H7 (cell line): ENCODE results near the gene CAPN11. TPM values are rescaled to one million over a fixed set of nuclear protein-coding genes. Genes with fewer than 3 reads are reported as not detected.
"Not testable (repeated sequence)": the region's sequence is repeated elsewhere in the genome, so short reads cannot be mapped to it uniquely, and the experiment has no call there.

Experiments
- DNase-seq: peaks from one replicate; pipeline ENCODE4 v3.0.0; 2012
- H3K27me3 ChIP-seq: 2 replicates; pipeline ENCODE4 v1.6.0; 2011; ENCODE audit warnings: mild to moderate bottlenecking, low read length; ENCODE audit not compliant: control insufficient read depth, insufficient read depth
- H3K36me3 ChIP-seq: replicated peaks from 2 replicates; pipeline ENCODE4 v1.5.1; 2011; ENCODE audit warnings: low read length; ENCODE audit not compliant: control insufficient read depth, insufficient read depth
- H3K4me3 ChIP-seq: 2 replicates; pipeline ENCODE4 v1.5.1; 2011; ENCODE audit warnings: low read depth, mild to moderate bottlenecking, control low read depth, low read length, moderate library complexity; ENCODE audit not compliant: insufficient read depth
- total RNA-seq: library from RNA; depleted of rRNA; stranded (reverse); fragments of >200 nt; shearing (Covaris generic); gene quantifications from 2 replicates; pipeline ENCODE4 v1.2.3, GENCODE V29; 2014; rRNA removed

Gene CAPN11
- total RNA-seq, 1 experiment from 2014 or later = 1.0 TPM

- H3K4me3 ChIP-seq = no peak overlapping the region
Measured at GRCh38 chr6:44226368-44227147, 67.9 kb downstream of the CAPN11 start.

DNA sequence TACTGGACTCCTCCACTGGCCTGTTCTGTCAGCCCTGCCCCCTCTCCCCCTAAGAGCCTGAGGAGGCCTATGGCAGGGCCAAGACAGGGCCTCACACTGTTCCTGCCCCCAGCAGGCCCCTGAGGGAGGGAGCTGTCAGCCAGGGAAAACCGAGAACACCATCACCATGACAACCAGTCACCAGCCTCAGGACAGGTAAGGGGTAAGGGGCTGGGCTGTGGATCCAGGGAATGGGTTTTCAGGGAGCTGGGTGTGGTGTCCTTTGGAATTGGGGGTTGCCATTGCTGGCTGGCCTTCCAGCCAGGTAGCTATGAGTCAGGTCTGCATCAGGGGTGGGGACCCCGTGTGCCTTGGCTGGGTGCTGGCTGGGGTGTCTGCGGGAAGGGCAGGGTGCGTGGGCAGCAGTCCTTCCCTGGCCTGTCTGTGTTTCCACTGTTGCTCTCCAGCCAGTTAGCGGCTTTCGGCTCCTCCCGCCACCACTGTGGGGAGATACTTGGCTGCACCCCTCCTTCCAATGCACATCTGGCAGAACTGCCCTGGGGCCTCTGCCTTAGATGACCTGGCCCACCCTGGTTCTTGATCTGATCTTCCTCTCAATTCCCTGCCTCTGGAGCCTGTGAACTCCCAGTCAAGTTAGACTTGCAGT lies 68.7 kb downstream of the CAPN11 start:
- Histone ChIP-seq H3K4me3 (no peak overlapping the region), H3K36me3 (peaks cover 25% of the 10 kb centered on the region), H3K27me3 (no peaks in the 10 kb centered on the region)
- peak; percentile 85 for DNase-seq

More at GRCh38 chr6:44226368-44227147, 67.9 kb downstream of the CAPN11 start:
- no peaks in the 10 kb centered on the region for H3K27me3 ChIP-seq
- peak; percentile 61 for DNase-seq
- H3K36me3 ChIP-seq = peaks cover 20% of the 10 kb centered on the region

GRCh38 chr6:44228031-44228430 lies 69.4 kb downstream of the CAPN11 start:
- H3K4me3 ChIP-seq = no peak overlapping the region
- peak; percentile 27 for DNase-seq
- no peaks in the 10 kb centered on the region for H3K27me3 ChIP-seq
- H3K36me3 ChIP-seq = peaks cover 30% of the 10 kb centered on the region

GRCh38 chr6:44228433-44228832 lies 69.8 kb downstream of the CAPN11 start:
- Histone ChIP-seq H3K4me3 (no peak overlapping the region), H3K27me3 (no peaks in the 10 kb centered on the region), H3K36me3 (peaks cover 34% of the 10 kb centered on the region)
- peak; percentile 19 for DNase-seq

DNA sequence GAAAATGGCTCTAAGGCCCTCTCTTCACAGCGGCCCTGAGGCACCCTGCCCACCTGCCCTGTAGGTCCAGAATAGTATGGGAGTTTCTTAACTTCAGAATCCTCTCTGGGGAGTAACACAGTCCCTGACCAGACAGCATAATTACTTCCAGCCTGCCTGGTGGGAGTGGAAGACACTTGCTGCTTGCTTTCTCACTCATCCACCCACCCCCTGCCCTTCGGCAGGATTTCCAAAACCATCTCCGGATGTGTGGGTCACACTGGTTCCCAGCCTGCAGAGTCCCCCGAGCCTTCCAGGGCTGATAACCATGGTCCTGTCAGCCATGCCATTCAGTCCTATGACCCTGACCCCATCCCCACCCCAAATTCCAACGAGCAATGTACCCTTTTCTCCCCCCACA lies 70.2 kb downstream of the CAPN11 start:
- peaks cover 36% of the 10 kb centered on the region for H3K36me3 ChIP-seq
- no peaks in the 10 kb centered on the region for H3K27me3 ChIP-seq
- no peak for DNase-seq

DNA sequence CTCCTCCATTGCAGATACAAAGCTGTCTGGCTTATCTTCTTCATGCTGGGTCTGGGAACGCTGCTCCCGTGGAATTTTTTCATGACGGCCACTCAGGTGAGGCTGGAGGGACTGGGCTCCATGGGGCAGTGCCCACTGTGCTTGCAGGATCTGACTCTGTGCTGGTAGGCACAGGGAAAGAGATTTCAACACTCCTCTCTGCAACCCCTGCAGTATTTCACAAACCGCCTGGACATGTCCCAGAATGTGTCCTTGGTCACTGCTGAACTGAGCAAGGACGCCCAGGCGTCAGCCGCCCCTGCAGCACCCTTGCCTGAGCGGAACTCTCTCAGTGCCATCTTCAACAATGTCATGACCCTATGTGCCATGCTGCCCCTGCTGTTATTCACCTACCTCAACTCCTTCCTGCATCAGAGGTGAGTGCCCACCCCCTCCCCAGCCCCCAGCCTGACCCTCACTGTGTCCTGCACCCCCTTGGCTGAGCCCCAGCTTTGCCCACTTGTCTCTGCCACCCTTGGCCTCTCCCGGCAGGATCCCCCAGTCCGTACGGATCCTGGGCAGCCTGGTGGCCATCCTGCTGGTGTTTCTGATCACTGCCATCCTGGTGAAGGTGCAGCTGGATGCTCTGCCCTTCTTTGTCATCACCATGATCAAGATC lies 70.9 kb downstream of the CAPN11 start:
- peak; percentile 22 for DNase-seq
- Histone ChIP-seq H3K4me3 (no peak overlapping the region), H3K27me3 (no peaks in the 10 kb centered on the region), H3K36me3 (peaks cover 36% of the 10 kb centered on the region)

More for the DNA sequence above, 70.2 kb downstream of the CAPN11 start:
- no peak overlapping the region for H3K4me3 ChIP-seq

GRCh38 chr6:44230034-44230675 lies 71.5 kb downstream of the CAPN11 start:
- peak; percentile 21 for DNase-seq
- H3K27me3 ChIP-seq = no peaks in the 10 kb centered on the region
- peaks cover 36% of the 10 kb centered on the region for H3K36me3 ChIP-seq
- H3K4me3 ChIP-seq = no peak overlapping the region

DNA sequence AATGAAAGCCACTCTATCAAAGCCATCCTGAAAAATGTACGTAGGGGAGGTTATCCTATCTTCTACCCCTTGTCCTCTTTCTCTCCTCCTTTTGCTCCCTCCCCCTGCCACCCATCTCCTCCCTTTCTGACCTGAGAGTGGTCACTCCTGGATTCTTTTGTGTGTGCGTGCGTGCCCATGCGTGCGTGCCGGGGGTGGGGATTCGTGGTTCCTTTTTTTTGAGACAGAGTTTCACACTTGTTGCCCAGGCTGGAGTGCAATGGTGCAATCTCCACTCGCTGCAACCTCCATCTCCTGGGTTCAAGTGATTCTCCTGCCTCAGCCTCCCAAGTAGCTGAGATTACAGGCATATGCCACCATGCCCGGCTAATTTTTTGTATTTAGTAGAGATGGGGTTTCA lies 72.8 kb downstream of the CAPN11 start:
- H3K4me3 ChIP-seq, H3K27me3 ChIP-seq: not testable (repeated sequence)
- peaks cover 36% of the 10 kb centered on the region for H3K36me3 ChIP-seq
- DNase-seq = peak; percentile 8

DNA sequence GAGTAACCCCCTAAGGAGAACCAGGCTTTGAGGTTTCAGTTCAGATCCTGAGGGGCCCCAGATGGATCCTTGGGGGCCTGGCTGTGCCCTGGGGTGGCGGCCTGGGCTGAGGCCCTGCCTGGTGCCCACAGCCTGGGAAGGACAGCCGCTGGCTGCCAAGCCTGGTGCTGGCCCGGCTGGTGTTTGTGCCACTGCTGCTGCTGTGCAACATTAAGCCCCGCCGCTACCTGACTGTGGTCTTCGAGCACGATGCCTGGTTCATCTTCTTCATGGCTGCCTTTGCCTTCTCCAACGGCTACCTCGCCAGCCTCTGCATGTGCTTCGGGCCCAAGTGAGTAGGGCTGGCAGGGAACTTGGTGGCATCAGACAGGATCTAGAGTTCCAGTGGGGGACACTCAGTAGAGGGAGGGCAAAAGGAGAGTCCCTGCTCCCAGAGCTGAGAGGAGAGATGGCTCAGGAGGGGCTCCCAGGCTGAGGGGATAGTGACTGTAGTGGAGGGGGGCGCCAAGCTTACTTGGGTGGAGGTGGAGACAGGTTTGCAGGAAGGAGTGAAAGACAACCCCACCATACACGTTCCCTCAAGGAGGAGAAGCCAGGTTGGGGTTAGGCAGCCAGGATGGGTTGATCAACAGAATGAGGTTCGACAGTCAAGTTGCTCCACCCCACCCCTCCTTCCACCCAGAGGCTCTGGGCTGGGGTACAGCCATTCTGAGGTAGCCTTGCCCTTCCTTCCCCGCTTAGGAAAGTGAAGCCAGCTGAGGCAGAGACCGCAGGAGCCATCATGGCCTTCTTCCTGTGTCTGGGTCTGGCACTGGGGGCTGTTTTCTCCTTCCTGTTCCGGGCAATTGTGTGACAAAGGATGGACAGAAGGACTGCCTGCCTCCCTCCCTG lies 74.3 kb downstream of the CAPN11 start:
- Histone ChIP-seq H3K36me3 (peaks cover 36% of the 10 kb centered on the region), H3K27me3 (no peaks in the 10 kb centered on the region), H3K4me3 (no peak overlapping the region)
- peak; percentile 36 for DNase-seq

DNA sequence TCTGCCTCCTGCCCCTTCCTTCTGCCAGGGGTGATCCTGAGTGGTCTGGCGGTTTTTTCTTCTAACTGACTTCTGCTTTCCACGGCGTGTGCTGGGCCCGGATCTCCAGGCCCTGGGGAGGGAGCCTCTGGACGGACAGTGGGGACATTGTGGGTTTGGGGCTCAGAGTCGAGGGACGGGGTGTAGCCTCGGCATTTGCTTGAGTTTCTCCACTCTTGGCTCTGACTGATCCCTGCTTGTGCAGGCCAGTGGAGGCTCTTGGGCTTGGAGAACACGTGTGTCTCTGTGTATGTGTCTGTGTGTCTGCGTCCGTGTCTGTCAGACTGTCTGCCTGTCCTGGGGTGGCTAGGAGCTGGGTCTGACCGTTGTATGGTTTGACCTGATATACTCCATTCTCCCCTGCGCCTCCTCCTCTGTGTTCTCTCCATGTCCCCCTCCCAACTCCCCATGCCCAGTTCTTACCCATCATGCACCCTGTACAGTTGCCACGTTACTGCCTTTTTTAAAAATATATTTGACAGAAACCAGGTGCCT lies 75.0 kb downstream of the CAPN11 start:
- DNase-seq = peak; percentile 23
- Histone ChIP-seq H3K4me3 (no peak overlapping the region), H3K36me3 (peaks cover 34% of the 10 kb centered on the region), H3K27me3 (no peaks in the 10 kb centered on the region)

Other genes with a start within 250 kb of the CAPN11 start
- 91.0 and 92.0 TPM in 2 replicates for gene MRPL14, start 31.4 kb upstream of the CAPN11 start, total RNA-seq
- gene TMEM63B, start 31.3 kb upstream of the CAPN11 start, total RNA-seq = 24.9 and 36.2 TPM in 2 replicates
- 5.2 and 6.0 TPM in 2 replicates for gene MYMX, start 58.1 kb downstream of the CAPN11 start, total RNA-seq
- 68.6 and 71.9 TPM in 2 replicates for gene SLC29A1, start 64.8 kb downstream of the CAPN11 start, total RNA-seq
- 1,821 and 1,973 TPM in 2 replicates for gene HSP90AB1, start 88.3 kb downstream of the CAPN11 start, total RNA-seq
- 27.2 and 28.7 TPM in 2 replicates for gene SLC35B2, start 98.7 kb downstream of the CAPN11 start, total RNA-seq
- gene NFKBIE, start 106.7 kb downstream of the CAPN11 start, total RNA-seq = 9.7 and 12.3 TPM in 2 replicates
- gene TMEM151B, start 111.6 kb downstream of the CAPN11 start, total RNA-seq = 0.70 and 0.83 TPM in 2 replicates
- 25.5 and 28.3 TPM in 2 replicates for gene AARS2, start 154.5 kb downstream of the CAPN11 start, total RNA-seq
- gene SPATS1, start 183.8 kb downstream of the CAPN11 start, total RNA-seq = not detected in 2 replicates
- 22.1 and 28.6 TPM in 2 replicates for gene CDC5L, start 228.9 kb downstream of the CAPN11 start, total RNA-seq